CD4-positive, alpha-beta T cell (primary cell): ENCODE measurements around the gene VASN. TPM values are rescaled to one million over a fixed set of nuclear protein-coding genes. Genes with fewer than 3 reads are reported as not detected.

ENCODE experiments used
- ATAC-seq: fragments of 200-7000 bp; cut with Tn5 transposase; one replicate; pipeline ENCODE4 v1.10.0; 2022; ENCODE audit warnings: mild to moderate bottlenecking; ENCODE audit not compliant: poor library complexity
- CTCF ChIA-PET: fragments of 350-600 bp; sonication (Branson Sonifier 250); formaldehyde crosslinking; loops from one replicate; lab custom pipeline; 2021; ENCODE audit warnings: antibody characterized with exemption, inconsistent platforms; lab: Charles Lee
- POLR2A ChIA-PET: fragments of 350-600 bp; sonication (Branson Sonifier 250); formaldehyde crosslinking; loops from one replicate; lab custom pipeline; 2021; ENCODE audit warnings: antibody characterized with exemption, inconsistent platforms; lab: Charles Lee
- DNase-seq, 14 experiments: peaks; one replicate each; pipeline ENCODE4 v3.0.0-alpha.2; 2013 to 2020; ENCODE audit warnings: mixed read lengths in 2 of 14
- H3K27ac ChIP-seq, 2 donors: one replicate each; pipeline versions ENCODE4 v1.5.1 to v1.7.0; 2013; ENCODE audit warnings: low read length in 2 of 2, low read depth in 1 of 2, mild to moderate bottlenecking in 1 of 2
- H3K27me3 ChIP-seq, 2 experiments: 1 replicate in 1 of 2; 2 replicates in 1 of 2; pipeline versions ENCODE4 v1.6.1 to v1.7.0; 2013; ENCODE audit warnings: low read length in 2 of 2, control low read depth in 1 of 2, mild to moderate bottlenecking in 1 of 2, moderate library complexity in 1 of 2; ENCODE audit not compliant: insufficient read depth in 2 of 2, control insufficient read depth in 1 of 2
- H3K36me3 ChIP-seq: one replicate; pipeline ENCODE4 v1.6.1; 2013; ENCODE audit warnings: low read length, control low read depth; ENCODE audit not compliant: insufficient read depth
- H3K4me1 ChIP-seq: one replicate; pipeline ENCODE4 v1.6.1; 2013; ENCODE audit warnings: low read length, control low read depth; ENCODE audit not compliant: insufficient read depth
- H3K4me3 ChIP-seq: one replicate; pipeline ENCODE4 v1.5.1; 2013; ENCODE audit warnings: mild to moderate bottlenecking, low read length, moderate library complexity
- H3K9me3 ChIP-seq, 2 experiments: 1 replicate in 1 of 2; 2 replicates in 1 of 2; pipeline versions ENCODE4 v1.6.1 to v1.7.0; 2013; ENCODE audit warnings: low read length in 2 of 2, mild to moderate bottlenecking in 2 of 2, control low read depth in 1 of 2, moderate library complexity in 1 of 2; ENCODE audit not compliant: control insufficient read depth in 1 of 2, insufficient read depth in 1 of 2
- H3K27ac Mint-ChIP-seq: one replicate; pipeline ENCODE4 v1.8.0; 2020; ENCODE audit warnings: mixed read lengths
- H3K27me3 Mint-ChIP-seq: one replicate; pipeline ENCODE4 v1.8.0; 2021; ENCODE audit warnings: mixed read lengths
- H3K36me3 Mint-ChIP-seq: one replicate; pipeline ENCODE4 v1.8.0; 2021; ENCODE audit warnings: low read depth, mixed read lengths
- H3K4me1 Mint-ChIP-seq: one replicate; pipeline ENCODE4 v1.8.0; 2021; ENCODE audit warnings: low read depth, mixed read lengths
- H3K4me3 Mint-ChIP-seq: one replicate; pipeline ENCODE4 v1.8.0; 2020; ENCODE audit warnings: mild to moderate bottlenecking, mixed read lengths
- H3K9me3 Mint-ChIP-seq: one replicate; pipeline ENCODE4 v1.8.0; 2020; ENCODE audit warnings: mixed read lengths
- intact Hi-C, 2 experiments: fragments of 100-400 bp; cut with DNase I in 1 of 2; cut with micrococcal nuclease in 1 of 2; formaldehyde crosslinking; loops; one replicate each; pipeline versions ENCODE4 v1.15.1 to v1.9.0; 2023 to 2025; cut with DNase I, micrococcal nuclease
- total RNA-seq, 174 experiments: library from RNA in 2 of 174; stranded (reverse) in 2 of 174; gene quantifications; one replicate each; pipeline ENCODE4 v1.2.3 and lab custom pipeline; 2021 to 2026
- TF ChIP-seq, protein P1 (sequence below): fragments of 200-600 bp; IDR thresholded peaks from one replicate; pipeline ENCODE4 v1.8.0; 2022; ENCODE audit warnings: antibody characterized with exemption, mild to moderate bottlenecking

Gene VASN
- total RNA-seq, 2 experiments from 2014 or later = 0.70 to 0.77 TPM

DNA sequence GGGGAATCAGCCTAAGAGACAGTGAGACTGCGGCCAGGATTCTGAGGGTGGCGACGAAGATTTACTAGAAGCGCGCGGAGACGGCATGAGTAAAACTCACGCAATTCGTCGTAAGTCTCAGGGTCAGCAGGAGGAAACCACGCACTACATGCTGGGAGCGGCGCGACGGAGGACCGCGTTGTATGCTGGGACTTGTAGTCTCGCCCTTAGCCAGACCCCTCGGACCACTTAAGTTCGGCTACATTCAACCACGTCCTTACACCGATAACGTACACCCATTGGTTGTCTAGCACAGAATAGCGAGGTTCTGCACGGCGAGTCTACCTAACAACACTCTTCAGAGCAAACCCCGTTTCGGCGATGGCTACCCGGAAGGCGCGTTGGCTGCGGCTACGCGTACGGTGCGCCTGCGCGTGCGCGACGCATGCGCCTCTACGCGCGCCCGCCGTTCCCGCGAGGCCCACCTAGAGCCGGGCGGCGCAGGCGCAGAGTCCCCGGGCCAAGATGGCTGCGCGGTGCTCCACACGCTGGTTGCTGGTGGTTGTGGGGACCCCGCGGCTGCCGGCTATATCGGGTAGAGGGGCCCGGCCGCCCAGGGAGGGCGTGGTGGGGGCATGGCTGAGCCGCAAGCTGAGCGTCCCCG lies 53.9 kb downstream of the VASN start, which contains the start of gene DNAJA3:
Gene DNAJA3 (plus strand): TSS at position 491 of the 643 bp plus-strand sequence. CDS start 14 bp downstream, at position 505.
- ATAC-seq (peak; percentile 84), DNase-seq (peak; percentile 82 to 98 (median 90))
- no peaks in the 10 kb centered on the region for H3K27me3 ChIP-seq
- TF ChIP-seq, protein P1, sequence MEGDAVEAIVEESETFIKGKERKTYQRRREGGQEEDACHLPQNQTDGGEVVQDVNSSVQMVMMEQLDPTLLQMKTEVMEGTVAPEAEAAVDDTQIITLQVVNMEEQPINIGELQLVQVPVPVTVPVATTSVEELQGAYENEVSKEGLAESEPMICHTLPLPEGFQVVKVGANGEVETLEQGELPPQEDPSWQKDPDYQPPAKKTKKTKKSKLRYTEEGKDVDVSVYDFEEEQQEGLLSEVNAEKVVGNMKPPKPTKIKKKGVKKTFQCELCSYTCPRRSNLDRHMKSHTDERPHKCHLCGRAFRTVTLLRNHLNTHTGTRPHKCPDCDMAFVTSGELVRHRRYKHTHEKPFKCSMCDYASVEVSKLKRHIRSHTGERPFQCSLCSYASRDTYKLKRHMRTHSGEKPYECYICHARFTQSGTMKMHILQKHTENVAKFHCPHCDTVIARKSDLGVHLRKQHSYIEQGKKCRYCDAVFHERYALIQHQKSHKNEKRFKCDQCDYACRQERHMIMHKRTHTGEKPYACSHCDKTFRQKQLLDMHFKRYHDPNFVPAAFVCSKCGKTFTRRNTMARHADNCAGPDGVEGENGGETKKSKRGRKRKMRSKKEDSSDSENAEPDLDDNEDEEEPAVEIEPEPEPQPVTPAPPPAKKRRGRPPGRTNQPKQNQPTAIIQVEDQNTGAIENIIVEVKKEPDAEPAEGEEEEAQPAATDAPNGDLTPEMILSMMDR = no peak
- Mint-ChIP-seq H3K4me1 (peaks cover 27% of the 10 kb centered on the region), H3K27me3 (no peaks in the 10 kb centered on the region), H3K27ac (peak within 1 kb of the TSS; percentile 99), H3K36me3 (peaks cover 27% of the 10 kb centered on the region), H3K9me3 (no peaks in the 10 kb centered on the region), H3K4me3 (peak within 1 kb of the TSS; percentile 91)
- H3K36me3 ChIP-seq = peaks cover 11% of the 10 kb centered on the region
- peaks cover 34% of the 10 kb centered on the region for H3K4me1 ChIP-seq
- no peaks in the 10 kb centered on the region for H3K9me3 ChIP-seq
- intact Hi-C loops = loop anchor here (1.0 to 10.0 kb wide), 5 partner anchors 9 to 269 kb away; partner anchors contain the start of genes CORO7 (in 2 of the 2), HMOX2 (in 1 of the 2) and NUDT16L1 (in 1 of the 2)
- POLR2A ChIA-PET = interaction anchor here (1.0 kb wide), 1 partner anchor 11 kb away, joined by 3 read pairs; no protein-coding TSS in a partner anchor
- H3K4me3 ChIP-seq = peak within 1 kb of the TSS; percentile 71
- H3K27ac ChIP-seq = peak within 1 kb of the TSS; percentile 93 to 99
- CTCF ChIA-PET = no interaction called here

DNA sequence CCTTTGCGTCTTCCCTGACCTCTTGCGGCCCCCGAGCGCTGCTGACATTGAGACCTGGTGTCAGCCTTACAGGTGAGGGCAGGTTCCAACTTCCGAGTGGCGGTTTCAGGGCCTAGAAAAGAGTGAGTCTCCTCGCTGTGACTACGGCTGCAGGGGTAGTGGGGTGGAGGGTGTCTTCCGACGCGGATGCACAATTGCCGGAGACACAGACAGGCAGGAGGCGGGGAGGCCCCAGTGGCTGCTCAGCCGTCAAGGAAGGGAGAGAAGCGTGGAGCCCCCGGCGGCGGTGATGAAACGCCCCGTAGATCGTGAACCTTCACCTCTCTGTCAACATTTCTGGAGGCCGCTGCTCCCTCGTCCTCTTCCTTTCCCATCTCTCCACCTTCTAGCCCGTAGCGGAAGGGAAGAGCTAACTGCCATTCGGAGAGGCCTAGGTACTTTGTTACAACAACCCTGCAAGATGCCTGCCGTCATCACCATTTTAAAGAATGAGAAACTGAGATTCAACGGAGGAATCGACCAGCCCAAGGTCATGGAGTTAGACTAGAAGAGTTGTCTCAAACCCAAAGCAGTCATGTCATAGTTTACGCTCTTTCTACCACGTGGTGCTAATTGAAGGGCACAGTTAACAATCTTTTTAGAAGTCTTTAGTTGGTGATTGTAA lies 54.5 kb downstream of the VASN start:
- ChIA-PET POLR2A (interaction anchor here (1.0 kb wide), 1 partner anchor 12 kb away, joined by 3 read pairs; no protein-coding TSS in a partner anchor), CTCF (no interaction called here)
- intact Hi-C loops = loop anchor here in 1 of 2 experiments (2.0 to 10.0 kb wide), 4 partner anchors 51 to 269 kb away; partner anchors contain the start of genes HMOX2 and NUDT16L1
- H3K36me3 ChIP-seq = peaks cover 13% of the 10 kb centered on the region
- no peaks in the 10 kb centered on the region for H3K27me3 ChIP-seq
- Mint-ChIP-seq H3K4me1 (peaks cover 27% of the 10 kb centered on the region), H3K27me3 (no peaks in the 10 kb centered on the region), H3K27ac (peak overlapping the region; percentile 99), H3K4me3 (peak overlapping the region; percentile 91), H3K9me3 (no peaks in the 10 kb centered on the region), H3K36me3 (peaks cover 31% of the 10 kb centered on the region)
- TF ChIP-seq, protein P1 = no peak
- DNase-seq = peak in 2 of 14 experiments; percentile 33 to 75
- peak; percentile 46 for ATAC-seq
- peaks cover 34% of the 10 kb centered on the region for H3K4me1 ChIP-seq
- peak overlapping the region; percentile 71 for H3K4me3 ChIP-seq
- H3K9me3 ChIP-seq = no peaks in the 10 kb centered on the region
- peak overlapping the region; percentile 93 to 99 for H3K27ac ChIP-seq

DNA sequence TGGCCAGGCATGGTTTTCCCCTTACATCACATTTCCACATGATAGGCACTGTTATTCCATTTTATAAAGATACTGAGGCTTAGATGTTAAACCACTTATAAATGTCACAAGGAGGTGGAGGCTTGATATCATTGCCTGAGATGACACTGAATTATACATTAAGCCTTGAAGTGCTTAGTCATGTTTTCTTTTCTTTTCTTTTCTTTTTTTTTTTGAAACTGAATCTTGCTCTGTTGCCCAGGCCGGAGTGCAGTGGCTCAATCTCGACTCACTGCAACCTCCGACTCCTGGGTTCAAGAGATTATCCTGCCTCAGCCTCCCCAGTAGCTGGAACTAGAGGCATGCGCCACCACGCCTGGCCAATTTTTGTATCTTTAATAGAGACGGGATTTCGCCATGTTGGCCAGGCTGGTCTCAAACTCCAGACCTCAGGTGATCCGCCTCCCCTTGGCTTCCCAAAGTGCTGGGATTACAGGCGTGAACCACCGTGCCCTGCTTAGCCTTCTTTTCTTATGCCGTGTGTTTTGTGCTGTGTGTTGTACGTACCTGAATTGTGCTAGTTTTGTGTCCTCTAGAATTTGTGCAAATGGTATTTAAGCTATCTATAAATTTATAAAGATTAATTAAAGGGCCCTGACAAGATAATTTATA lies 55.2 kb downstream of the VASN start:
- ATAC-seq = no peak
- intact Hi-C loops = loop anchor here in 1 of 2 experiments (2.0 to 10.0 kb wide), 4 partner anchors 50 to 268 kb away; partner anchors contain the start of genes HMOX2 and NUDT16L1
- Mint-ChIP-seq H3K36me3 (peaks cover 38% of the 10 kb centered on the region), H3K27ac (peak overlapping the region; percentile 99), H3K4me3 (peak overlapping the region; percentile 91), H3K4me1 (peaks cover 27% of the 10 kb centered on the region), H3K9me3 (no peaks in the 10 kb centered on the region), H3K27me3 (no peaks in the 10 kb centered on the region)
- POLR2A ChIA-PET = no interaction called here
- CTCF ChIA-PET = no interaction called here
- peak overlapping the region; percentile 71 for H3K4me3 ChIP-seq
- H3K4me1 ChIP-seq = peaks cover 34% of the 10 kb centered on the region
- H3K36me3 ChIP-seq = peaks cover 17% of the 10 kb centered on the region
- H3K27ac ChIP-seq = peak overlapping the region in 1 of 2 donors; percentile 93
- H3K27me3 ChIP-seq = no peaks in the 10 kb centered on the region
- DNase-seq = no peak
- TF ChIP-seq, protein P1 = no peak
- no peaks in the 10 kb centered on the region for H3K9me3 ChIP-seq
